Fibroblast of lung (primary cell): ENCODE measurements around the gene FYN.

Source experiments
- CTCF ChIP-seq, 2 donors: IDR thresholded peaks in 1 of 2; conservative IDR thresholded peaks in 1 of 2; 1 replicate in 1 of 2; 2 replicates in 1 of 2; pipeline ENCODE4 v1.5.1; 2011 to 2012; ENCODE audit warnings: low read length in 2 of 2, control low read depth in 1 of 2, inconsistent platforms in 1 of 2, low read depth in 1 of 2, mild to moderate bottlenecking in 1 of 2
- EZH2 ChIP-seq: IDR thresholded peaks from 2 replicates; pipeline ENCODE4 v1.5.1; 2012; ENCODE audit warnings: low read length, control low read depth, mild to moderate bottlenecking; ENCODE audit errors: missing control alignments

GRCh38 chr6:111686932-111687266 is 186.4 kb downstream of the FYN start:
- no peak for TF ChIP-seq EZH2
- TF ChIP-seq CTCF (conservative IDR thresholded peaks at IDR 0.05 in 1 of 2, IDR thresholded peaks at IDR 0.05 in 1 of 2; ENCODE audit: low read depth in 1 of 2, low read length in 2 of 2): no peak
